ENCODE measurements around the gene CALD1.

Gene CALD1

DNA sequence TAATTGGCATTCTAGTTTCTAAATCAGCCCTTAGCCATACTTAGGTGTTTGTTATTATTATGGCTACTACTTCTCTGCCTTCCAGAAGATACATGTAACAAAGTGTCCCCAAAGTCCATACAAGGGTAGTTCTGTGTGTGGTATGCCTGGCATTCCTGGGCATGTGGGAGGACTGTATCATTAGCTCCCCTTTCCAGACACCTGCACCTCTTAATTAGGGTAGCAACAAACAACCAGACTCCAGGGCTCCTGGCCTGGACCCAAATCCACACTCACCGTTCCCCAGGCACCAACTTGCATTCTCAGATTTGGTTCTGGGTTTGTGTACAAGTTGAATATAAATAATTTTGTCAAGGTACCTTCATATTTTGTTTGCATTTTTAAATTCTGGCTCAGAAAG, 15.5 kb upstream of the CALD1 start:
- no peak for DNase-seq

DNA sequence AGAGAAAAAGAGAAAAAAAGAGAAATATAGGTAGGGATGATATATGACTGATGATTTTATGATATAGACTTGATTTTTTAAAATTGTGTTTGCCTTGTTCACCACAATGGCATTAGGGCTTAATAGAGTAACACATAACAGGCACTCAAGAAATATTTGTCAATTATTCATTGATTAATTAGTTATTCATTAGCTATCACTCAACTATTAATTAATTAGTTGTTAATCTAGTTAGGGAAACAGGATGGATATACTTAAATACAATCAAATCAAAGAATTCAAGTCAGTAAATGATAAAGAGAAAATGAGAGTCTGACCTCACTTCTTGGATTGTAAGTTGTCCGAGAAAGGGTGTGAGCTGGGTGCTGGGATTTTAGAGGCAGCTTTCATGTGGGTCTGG, 15.1 kb upstream of the CALD1 start:
- no peak for DNase-seq

DNA sequence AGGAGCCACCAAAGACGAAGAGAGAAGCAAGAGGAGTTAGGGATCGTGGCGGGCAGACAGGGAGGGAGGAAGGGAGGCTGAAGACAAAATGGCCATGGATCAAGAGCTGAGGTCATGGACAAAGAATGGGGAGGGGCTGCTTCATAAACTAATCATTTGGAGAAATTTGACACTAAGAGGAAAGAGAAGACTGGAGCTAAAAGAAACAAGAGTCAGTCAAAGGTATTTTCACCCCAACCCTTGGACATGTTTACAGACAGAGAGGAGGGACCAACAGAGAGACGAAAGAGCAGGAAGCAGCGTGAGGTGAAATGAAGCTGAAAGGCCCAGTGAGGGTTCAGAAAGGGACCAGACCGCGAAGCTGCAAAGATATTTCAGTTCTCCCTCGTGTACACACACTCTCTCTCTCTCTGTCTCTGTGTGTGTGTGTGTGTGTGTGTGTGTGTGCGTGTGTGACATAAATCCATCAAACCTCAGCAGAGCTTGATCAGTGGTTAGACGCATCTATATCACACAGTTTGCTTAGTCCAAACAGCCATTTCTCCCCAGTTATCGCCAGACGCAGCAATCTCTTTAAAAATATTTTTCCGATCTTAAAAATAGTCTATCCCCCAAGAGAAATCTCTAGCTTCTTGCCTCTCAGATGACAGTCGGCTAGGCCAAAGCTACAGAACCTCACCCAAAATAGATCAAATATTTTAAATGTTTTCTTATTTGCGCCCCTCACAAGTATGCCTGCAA, 12.5 kb upstream of the CALD1 start:
- DNase-seq: peak; percentile 35

DNA sequence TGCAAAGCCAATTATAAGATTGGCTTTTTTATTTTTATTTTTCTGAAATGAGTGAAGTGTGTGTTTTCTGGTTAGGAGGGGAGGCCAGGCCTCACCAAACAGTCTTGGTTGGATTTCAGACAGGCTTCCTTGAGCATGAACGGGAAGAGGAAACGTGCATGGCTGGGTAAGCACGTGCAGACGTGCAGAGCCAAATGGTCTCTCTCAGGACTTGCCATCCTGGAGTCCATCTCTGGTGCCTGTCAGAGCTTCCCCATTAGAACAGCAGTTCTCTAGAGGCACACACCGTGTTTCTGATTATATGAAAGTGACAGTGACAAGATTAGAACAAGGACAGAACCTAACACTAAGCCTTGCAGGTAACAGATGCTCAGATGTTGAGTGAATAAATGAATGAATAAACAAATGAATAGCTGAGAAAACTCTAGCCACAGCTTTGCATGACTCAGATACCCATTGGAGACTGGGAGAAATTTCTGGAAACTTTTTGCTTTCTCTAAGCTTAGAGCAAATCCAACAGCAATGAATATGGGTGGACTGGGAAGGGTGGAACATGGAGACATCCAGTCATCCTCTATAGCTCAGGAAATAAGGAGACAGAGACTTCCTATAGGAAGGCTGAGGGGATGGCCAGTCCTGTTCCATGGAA, 11.8 kb upstream of the CALD1 start:
- no peak for DNase-seq

DNA sequence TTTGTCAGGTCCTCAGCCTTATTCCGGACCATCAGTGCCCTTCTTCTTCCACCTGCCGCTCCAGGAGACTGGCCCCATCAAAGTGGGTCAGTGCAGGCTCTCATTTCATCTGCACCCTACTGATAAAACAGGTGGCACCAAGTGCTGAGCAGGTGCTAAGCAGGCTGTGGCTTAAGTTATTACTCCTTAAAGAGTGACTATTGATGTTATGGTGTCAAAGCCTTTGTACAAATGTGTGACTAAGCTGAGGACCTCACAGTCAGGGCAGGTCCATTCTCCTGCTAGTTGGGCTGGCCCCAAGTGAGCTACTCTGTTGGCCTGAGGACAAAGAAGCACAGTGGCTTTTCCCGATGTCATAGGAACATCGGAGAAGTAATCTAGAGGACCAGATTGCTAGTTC, 11.2 kb upstream of the CALD1 start:
- DNase-seq: no peak

DNA sequence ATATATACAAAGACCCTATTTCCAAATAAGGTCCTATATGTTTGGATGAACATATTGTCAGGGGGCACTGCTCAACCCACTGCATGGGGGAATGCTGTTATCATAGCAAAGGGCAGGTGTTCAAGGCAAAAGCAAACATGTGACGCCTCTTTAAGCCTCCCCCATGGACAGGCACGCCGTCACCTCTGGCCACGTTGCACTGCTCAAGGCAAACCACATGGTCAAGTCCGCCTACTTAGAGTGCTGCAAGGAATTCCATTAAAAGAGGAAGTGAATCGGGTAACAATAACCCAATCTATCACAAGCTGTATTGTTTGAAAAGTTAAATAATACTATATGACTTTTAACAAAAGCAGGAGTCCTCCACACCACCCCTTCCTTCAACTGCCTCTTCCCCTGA, 8.8 kb upstream of the CALD1 start:
- DNase-seq: no peak

DNA sequence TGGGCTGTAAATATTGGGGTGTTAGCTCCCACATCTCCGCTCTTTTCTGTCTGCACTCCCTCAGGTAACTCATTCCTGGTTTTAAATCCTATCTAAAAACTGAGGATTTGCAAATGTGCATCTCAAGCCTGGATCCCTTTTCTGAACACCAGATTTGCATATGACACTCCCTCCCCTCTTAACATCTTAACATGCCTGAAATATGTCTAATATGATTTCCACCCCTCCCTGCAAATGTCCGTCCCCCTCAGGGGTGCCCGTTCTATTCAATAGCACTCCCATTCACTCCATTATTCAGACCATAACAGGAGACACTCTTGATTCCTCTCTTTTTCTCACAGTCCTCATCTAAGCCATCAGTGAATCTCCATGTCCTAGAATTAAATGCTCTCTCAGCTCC, 8.3 kb upstream of the CALD1 start:
- no peak for DNase-seq

DNA sequence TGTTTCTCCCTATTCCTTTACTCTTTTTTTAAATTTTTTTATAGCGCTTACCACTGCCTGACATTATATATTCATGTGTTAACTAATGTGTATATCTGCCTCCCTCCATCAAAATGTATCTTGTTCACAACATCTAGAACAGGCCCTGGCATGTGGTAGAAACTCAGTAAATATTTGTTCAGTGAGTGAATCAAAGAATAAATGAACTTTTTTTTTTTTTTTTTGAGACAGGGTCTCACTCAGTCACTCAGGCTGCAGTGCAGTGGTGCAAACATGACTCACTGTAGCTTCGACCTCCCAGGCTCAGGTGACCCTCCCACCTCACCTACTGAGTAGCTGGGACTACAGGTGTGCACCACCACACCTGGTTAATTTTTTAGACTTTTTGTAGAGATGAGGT, 7.5 kb upstream of the CALD1 start:
- no peak for DNase-seq

DNA sequence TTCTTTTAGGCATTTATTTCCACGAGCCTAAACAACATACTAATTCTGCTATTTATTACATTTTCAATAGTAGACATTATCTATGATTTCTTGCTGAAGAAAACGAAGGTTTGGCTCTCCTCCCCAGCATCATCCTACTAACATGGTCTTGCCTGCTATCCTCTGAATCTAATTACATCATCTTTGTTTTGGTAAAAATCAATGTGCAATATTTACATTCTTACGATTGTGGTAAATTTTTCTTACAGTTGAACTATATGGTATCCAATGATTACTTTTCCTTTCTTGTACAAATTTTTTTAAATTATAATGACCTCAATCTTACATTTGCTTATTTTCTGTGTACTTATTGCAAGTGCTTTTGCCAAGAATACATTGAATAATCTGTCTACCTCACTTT, 7.0 kb upstream of the CALD1 start:
- no peak for DNase-seq

DNA sequence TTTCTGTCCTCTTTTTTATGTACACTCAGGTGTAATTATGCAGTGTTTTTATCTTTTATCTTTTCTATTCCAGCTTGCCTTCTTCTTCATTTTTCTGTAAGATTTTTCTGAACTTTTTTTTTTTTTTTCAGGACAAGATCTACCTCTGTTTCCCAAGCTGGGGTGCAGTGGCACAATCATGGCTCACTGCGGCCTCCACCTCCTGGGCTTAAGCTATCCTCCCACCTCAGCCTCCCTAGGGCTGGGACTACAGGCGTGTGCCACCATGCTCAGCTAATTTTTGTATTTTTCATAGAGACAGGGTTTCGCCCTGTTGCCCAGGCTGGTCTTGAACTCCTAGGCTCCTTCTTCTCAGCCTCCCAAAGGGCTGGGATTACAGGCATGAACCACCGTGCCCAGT, 6.3 kb upstream of the CALD1 start:
- DNase-seq: no peak

DNA sequence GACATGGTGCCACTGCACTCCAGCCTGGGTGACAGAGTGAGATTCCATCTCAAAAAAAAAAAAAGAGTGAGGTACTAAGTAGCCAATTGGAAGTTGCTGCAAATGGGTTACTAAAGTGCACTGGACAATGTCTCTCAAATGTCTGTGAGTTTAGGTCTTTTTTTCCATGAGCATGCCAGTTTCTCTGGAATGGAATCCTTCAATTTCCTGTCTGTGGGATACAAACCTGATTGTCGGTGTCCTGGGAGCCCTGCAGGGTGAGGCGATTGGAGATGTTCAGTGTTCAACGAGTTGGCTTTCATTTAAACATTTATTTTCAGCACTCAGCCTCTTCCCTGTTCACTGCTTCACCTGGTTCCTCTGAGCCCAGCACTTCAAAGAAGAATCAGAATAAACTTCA, 5.3 kb upstream of the CALD1 start:
- no peak for DNase-seq

DNA sequence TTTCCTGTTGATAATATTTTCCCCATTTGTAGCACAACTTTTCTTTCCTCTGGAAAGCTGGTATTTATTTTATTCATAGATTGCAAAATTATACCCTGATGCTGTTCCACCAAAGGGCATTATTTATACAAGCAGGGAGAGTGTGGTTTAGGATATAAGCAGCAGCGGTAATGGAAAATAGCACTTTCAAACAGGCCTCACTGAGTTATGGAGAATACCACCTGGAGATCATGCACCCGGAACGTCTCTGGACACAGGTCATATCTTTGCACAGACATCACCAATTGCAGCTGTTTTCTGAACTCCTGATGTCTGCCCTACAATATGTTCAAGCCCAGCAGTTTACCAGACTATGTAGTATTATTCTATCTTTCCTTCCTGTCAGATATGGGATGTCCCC, 2.0 kb upstream of the CALD1 start:
- DNase-seq: no peak

DNA sequence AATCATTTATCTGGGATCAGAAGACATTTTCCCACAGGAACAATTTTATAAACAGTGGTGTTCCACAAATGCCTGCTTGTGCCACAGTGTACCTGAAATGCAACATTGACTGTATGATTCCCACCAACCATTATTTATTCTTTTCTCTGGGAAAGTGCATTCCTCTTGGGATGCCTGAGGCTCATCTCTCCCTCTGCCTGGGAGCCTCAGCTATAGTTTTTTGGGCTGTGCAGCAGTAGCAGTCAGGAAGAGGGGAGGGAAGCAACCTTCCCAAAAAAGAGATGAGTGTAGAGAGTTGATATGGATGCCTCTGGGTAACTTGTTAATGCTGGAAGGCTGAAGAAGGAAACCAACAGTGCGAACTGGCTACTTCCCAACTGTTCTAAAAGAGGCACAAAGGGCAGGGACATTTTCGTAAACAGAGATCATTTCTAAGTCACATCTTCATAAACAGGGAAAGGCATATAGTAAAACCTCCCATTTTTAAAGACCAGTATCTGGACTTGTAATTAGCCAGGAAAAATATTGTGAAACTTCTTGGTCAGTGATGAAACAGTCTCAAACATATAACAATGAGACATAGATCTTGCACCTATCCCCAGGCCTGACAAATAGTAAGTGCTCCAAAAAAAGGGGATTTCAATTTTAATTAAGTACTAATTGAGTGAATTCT, 1.4 kb upstream of the CALD1 start:
- no peak for DNase-seq

DNA sequence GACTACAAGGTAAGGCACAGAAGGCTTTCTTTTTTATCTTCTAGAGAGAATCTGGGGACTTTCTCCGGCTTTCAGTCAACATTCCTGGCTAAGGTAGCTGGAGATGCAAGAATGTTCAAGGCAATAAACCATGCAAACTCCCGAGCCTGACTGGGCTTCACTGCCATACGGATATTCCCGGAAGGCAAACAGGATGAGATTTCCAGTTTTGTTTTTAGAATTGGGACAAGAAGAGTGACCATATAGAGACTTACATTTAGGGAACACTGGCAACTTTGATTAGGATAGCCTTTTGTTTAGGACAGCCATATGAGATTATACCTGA, 269 bp downstream of the CALD1 start:
- DNase-seq: no peak

DNA sequence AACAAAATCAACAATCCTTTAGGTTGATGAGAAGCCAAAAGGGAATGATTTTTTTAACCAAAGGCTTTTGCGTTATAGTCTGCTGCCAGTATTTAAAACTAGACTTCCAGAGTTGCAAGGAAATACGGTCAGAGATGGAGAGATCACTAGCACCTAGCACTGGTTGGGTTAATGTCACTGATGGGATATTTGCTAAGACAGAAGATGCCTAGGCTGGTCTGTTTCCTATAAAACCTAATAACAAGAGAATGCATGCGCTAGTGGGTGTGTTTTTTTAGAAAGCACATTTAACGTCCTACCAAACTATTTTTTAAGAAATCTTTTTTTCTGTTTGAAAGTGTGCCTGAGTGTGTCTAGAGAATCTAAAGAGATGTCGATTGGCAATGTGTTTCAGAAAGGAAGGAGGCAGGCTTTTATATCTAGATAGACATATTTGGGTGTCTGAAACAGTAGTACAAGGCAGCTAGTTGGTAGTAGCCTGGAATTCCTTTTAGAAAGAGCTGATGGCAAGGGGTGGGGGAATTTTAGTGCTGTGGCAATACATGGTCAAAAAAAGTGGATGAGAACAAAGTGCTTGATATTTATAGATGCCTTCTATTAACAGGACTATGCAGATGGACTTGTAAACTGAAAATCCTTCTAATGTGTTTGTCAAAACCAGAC, 863 bp downstream of the CALD1 start:
- no peak for DNase-seq

DNA sequence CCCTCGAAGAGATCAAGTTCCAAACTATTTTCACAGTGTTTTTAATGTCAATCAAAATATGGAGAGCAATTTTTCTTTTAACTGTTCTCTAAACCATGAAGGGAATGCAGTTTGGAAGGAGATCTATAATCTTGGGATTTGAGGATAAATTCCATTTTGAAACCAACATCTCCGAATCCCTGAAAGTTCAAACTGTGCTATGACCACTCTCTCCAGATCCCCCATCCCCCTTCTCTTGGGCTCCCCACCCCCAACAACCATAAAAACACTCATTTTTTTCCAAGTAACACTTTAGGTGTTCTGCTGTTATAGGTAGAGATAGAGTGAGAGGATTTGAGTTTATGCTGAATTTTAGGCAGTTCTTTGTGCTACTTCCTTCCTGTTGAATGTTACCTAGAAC, 1.7 kb downstream of the CALD1 start:
- no peak for DNase-seq

DNA sequence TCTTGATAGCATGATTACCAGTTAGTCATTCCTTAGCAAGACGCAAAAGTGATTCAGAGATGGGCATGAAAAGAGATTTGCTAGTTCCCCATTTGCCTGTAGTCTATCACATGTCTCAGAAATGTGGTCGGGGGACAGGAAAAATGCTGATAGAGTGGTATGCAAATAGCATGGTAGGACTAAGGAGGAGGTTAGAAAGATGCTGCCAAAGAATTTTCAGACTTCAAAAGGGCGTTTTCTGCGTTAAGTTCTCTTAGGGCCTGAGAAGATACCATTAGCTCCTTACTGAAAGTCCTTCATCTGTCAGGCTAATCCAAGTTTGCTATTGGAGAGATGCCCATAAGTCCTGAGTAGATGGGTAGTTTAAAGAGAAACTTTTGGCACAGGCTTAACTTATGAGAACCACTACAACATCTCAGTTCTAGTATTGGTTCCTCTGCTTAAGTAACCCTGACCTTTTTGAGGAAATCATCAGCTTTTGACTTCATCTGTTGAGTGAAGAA, 2.7 kb downstream of the CALD1 start:
- DNase-seq: no peak

DNA sequence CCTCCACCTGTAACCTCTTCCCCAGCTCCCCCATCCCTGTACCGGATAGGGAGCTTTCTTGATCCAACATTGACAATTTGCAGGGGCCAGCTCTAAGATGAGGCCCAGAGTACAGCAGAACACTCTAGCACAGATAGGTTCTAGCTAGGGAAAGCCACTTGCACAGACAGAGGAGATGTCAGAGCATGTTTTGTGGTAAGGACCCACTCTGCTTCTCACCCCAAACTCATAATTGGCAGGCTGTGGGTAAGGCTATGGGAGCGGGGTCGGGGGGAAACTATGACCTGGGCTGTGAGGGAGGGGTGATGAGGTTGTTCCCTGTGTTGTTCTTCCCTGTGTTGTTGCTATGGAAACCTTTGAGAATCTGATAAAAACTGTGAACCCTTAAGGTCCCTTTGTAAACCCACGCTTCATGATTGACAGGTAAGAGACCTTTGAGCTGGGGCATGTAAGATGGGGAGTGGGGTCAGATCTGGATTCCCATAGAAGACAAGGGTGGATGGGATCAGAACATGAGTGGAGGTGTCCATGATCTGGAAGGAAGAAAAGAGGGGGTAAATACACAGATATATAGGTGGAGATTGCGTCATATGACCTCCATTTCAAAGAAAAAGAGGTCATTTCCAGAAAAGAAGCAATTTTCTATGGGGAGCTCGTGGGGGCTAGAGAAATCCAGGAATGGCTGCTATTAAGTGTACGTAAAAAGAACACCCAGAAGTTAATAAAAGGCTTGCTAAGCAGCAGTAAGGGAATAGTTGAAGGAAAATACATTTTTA, 4.0 kb downstream of the CALD1 start:
- no peak for DNase-seq

DNA sequence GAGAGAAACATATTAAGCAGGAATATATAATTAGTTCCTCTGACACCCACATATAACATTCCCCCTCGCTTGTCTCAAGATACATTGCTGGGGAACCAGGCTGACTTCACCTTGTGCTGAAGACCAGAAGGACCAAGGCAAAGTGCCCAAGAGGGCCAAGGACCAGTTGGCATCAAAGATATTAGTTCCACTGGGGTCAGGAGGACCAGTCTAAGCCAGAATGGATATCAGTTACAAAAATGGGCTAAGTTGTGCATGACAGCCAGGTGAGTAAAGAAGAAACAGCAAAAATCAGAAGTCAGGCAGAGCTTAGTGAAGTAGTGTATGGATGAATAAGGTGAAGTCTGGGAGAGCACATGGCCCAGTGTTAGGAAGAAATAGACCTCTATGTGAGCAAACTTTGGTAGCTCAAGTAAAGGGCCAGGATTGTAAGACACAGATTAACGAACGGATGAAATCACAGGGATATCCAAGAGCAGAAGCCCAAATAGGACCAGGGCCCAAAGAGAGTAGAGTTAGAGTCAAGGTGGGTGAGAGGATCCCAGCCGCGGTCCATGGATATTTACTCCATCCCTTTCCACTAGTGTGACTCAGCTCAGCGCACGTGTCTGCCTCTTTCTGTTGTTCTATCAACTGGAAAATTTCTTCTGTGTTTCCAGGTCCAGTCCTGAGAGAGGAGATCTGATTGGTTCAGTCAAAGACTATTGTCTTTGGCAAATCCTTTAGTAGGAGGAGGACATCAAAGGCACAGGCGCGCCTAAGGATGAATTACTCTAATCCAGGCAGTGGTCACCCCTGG, 5.0 kb downstream of the CALD1 start:
- DNase-seq: no peak

DNA sequence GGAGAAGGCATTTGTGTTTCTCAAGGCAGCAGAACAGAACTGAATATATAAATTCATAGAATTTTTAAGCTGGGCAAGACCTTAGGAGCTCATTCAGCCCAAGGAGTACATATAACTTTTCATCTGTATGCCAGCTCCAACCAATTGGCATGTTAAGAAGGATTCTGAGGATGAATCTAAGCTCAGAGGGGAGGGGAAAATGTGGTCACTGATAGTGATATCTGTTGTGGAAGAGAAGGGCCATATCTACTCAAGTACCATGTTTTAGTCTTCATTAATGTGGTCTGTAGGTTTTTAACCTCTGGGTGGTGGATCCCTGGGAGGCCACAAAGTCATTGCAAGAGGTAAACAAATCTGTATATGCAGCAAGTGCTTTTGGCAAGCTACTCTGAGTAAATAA, 6.4 kb downstream of the CALD1 start:
- DNase-seq: no peak

DNA sequence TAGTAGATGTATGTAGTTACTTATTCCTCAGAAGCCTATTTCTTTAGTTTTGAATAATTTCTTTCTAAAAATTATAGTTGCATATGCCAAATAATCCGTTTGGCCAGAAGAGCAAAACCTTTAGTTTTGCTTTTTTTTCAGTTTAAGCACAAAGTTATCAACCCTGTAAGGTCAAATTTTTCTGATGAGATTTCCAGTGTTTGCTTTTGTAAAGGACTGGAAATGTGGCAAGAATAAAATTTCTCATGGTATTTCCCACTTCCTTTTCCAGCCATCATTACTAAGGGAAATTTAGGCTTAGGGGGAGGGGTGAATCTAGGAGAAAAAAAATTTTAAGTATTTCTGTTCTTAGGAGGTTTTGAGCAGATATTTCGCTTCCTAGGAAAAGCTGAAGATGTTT, 7.6 kb downstream of the CALD1 start:
- no peak for DNase-seq

DNA sequence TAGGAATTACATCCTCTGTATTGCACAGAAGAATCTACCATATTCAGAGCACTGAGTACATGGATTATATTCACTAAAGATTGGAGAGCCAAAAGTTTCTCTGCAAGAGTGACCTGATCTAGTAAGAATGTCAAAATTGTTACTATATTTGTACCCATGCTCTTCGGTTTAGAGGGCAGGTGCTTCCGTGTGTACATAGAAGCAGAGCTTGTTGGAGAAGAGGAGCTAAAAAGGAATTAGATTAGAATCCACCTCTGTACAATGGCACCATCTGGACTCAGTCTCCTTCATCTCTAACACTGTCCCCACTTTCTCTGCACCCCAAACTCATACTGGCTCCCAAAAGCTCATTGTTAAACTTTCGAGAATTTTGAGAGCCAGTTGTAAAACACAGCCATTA, 8.3 kb downstream of the CALD1 start:
- no peak for DNase-seq
